Spleen (tissue), 7 donors: Measurements from ENCODE around the gene BEST3.

Experiments
- CTCF ChIP-seq, 11 experiments: fragments of 200-600 bp in 7 of 11; fragments of 450-650 bp in 4 of 11; sonication (generic) in 4 of 11; IDR thresholded peaks in 8 of 11; conservative IDR thresholded peaks in 3 of 11; 1 replicate in 7 of 11; 2 replicates in 4 of 11; pipeline versions ENCODE4 v1.4.0 to v1.8.0; 2016 to 2021; ENCODE audit warnings: antibody characterized with exemption in 11 of 11, inconsistent platforms in 4 of 11, mild to moderate bottlenecking in 1 of 11
- POLR2AphosphoS5 ChIP-seq, 3 donors: sonication (generic); formaldehyde crosslinking; IDR thresholded peaks; one replicate each; pipeline ENCODE4 v1.5.1; 2017; ENCODE audit warnings: antibody characterized with exemption in 3 of 3
- donor health status: DM: no; HTN: no; CAD: no; lungs with moderate emphysema.
- donor health status: DM: no; HTN: no; CAD: no.
- donor health status: DM: no; HTN: no; CAD: no.

DNA sequence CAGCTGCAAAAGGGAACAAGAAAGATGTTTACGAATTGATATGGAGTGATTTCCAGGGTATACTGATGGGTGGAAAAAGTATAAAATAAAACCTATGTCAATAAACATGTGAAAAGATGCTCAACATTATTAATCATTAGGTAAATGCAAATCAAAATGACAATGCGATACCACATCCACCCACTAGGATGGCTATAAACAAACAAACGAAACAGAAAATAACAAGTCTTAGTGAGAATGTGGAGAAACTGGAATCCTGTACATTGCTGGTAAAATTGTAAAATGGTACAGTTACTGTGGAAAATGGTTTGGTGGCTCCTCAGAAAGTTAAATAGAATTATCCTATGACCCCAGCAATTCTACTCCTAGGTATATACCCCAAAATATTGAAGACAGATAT lies 9.5 kb upstream of the BEST3 start:
- no peak for TF ChIP-seq CTCF (IDR thresholded peaks at IDR 0.05 in 8 of 11, conservative IDR thresholded peaks at IDR 0.05 in 3 of 11)
- no peak for TF ChIP-seq POLR2AphosphoS5 (IDR thresholded peaks at IDR 0.05)
